Uterus (tissue), 2 donors: Measurements from ENCODE around the gene SMTNL1.

Experiments used
- POLR2A ChIP-seq, 2 donors: fragments of 450-650 bp; IDR thresholded peaks; one replicate each; pipeline ENCODE4 v1.6.1; 2016; ENCODE audit warnings: antibody characterized with exemption in 2 of 2, mild to moderate bottlenecking in 1 of 2, moderate library complexity in 1 of 2
- TF ChIP-seq, protein P1 (sequence below), 4 experiments: fragments of 200-600 bp in 2 of 4; fragments of 450-650 bp in 2 of 4; sonication (generic) in 2 of 4; IDR thresholded peaks; one replicate each; pipeline ENCODE4 v1.5.1; 2016 to 2019; ENCODE audit warnings: antibody characterized with exemption in 4 of 4, mild to moderate bottlenecking in 2 of 4, moderate library complexity in 1 of 4

DNA sequence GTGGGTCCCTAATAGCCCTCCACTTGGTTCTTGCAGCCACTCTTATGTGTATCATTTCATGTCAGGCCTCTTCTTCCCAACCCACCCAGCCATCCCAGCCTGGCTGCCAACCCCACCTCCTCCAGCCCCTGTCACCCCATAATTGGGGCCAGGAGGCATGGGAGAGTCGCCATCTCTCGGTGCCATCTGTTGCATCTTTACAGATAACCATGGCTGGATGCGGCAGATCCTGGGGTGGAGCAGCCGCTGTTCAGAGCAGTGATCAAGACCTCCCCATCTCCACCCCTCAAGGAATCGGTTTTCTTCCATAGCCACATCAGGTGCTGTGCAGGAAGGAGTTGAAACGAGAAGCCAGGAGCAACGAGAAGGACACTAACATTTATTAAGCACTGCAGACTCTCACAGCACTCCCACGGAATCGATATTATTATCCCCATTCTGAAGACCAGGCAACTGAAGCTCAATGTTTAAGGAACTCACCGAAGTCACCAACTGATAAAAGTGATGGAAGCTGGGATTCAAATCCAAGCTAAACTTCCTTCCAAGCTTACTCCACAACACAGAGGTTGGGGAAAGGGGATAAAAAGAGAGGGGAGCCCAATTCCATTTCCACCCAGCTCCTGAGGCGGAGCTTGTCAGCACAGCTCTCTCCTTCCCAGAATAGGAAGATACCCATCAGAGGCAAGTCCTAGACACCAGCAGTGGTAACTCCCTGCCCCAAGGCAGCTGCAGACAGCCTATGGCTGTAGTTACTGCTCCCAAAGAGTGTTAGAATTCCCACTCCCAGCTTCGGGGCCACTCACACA, 24.5 kb upstream of the SMTNL1 start:
- TF ChIP-seq, protein P1, sequence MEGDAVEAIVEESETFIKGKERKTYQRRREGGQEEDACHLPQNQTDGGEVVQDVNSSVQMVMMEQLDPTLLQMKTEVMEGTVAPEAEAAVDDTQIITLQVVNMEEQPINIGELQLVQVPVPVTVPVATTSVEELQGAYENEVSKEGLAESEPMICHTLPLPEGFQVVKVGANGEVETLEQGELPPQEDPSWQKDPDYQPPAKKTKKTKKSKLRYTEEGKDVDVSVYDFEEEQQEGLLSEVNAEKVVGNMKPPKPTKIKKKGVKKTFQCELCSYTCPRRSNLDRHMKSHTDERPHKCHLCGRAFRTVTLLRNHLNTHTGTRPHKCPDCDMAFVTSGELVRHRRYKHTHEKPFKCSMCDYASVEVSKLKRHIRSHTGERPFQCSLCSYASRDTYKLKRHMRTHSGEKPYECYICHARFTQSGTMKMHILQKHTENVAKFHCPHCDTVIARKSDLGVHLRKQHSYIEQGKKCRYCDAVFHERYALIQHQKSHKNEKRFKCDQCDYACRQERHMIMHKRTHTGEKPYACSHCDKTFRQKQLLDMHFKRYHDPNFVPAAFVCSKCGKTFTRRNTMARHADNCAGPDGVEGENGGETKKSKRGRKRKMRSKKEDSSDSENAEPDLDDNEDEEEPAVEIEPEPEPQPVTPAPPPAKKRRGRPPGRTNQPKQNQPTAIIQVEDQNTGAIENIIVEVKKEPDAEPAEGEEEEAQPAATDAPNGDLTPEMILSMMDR (IDR thresholded peaks at IDR 0.05): no peak
- no peak for TF ChIP-seq POLR2A (IDR thresholded peaks at IDR 0.05)
